GM21447 (cell line): ENCODE results near the gene HELZ.
"Not testable (repeated sequence)": the region's sequence is repeated elsewhere in the genome, so short reads cannot be mapped to it uniquely, and the experiment has no call there.

Source experiments
- ATAC-seq: cut with Tn5 transposase; IDR thresholded peaks from one replicate; pipeline ENCODE4 v1.9.1; 2021; ENCODE audit not compliant: unreplicated experiment

HELZ gene

DNA sequence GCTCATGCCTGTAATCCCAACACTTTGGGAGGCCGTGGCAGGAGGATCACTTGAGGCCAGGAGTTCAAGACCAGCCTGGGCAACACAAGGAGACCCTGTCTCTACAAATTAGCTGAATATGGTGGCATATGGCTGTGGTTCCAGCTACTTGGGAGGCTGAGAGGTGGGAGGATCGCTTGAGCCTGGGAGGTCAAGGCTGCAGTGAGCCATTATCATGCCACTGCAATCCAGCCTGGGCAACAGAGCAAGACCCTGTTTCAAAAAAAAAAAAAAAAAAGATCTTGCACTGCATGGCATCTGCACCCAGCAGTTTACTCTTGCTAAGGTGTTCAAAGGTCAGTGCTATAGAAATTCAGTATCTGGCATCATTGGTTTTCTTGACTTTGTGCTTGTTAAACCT, 26.2 kb upstream of the HELZ start:
- ATAC-seq, result not testable (repeated sequence)

GRCh38 chr17:67270416-67270815, 25.4 kb upstream of the HELZ start:
- no peak for ATAC-seq

DNA sequence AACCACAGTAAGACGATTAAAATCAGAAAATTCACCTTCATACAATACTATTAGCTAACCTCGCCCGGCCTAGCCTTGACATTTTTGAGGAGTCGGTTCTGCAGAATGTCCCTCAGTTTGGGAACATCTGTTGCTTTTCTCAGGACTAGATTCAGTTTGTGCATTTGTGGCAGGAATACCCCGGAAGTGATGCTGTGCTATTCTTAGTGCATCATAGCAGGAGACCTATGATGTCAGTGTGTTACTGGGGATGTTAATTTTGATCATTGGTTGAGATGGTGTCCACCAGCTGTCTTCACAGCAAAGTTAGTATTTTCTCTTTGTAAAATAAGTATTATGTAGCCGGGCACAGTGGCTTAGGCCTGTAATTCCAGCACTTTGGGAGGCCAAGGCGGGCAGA, 21.5 kb upstream of the HELZ start:
- no peak for ATAC-seq

- no peak for ATAC-seq
Observed at GRCh38 chr17:67265436-67266019, 20.5 kb upstream of the HELZ start.

DNA sequence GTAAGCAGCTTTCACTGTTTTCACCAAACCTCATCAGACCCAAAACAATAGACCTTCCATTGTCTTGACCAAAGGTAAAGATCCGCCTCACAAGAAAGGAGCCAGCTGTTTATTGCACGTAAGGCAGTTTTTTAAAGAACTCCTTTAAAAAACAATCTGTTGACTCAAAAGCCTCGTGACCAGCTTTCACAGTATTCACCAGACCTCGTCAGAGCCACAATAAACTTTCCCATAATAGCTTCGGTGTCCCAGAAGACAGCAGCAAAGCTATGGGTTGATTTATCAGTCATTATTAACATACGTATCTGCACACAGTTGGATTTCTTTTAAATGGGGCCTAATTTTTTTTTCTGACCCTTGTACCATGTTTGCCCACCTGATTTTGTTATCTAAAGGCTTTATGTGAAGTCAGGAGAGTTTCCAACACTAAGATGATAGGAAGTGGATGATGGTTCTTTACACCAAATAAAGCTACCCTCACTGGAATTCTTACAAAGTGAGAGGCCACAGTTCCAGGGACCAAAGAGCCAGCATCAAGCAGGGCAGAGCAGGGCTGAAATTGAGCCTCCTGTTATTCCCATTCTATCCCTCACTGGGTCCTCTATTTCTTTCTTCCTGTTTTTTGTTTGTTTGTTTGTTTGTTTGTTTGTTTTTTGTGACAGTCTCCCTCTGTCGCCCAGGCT, 17.6 kb upstream of the HELZ start:
- ATAC-seq, result no peak

DNA sequence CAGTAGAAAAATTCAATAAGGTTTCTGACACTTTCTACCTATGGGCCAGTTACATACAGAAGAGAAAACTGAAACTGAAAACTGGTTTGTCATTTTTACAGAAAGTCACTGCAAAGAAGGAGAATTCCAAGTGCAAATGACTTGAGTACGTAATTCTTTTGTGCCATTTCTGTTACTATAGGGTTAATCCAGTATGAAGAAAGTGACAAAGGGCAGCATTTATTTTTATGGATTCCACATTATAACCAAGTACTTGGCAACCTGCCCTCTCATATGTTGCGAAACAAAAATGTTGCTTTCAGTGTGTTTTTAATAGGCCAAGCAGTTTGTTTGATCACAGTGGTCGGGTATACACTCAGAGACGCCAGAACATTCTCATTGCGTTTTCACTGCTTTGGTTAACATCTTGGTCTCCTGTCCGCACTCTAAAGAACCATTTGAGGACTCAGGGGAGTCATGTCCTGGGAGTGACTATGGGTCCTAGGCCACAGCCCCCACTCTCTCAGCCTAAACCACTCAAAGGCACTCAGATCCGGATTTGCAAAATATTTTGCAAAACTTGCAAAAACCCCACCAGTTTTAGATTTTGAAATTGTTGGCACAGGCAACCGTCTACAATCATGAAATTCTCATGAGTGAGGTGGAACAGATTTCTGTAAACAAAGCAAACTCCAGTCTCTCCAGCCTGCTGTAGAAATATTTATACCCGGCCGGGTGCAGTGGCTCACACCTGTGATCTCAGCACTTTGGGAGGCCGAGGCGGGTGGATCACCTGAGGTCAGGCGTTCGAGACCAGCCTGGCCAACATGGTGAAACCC, 15.4 kb upstream of the HELZ start:
- ATAC-seq, result no peak

DNA sequence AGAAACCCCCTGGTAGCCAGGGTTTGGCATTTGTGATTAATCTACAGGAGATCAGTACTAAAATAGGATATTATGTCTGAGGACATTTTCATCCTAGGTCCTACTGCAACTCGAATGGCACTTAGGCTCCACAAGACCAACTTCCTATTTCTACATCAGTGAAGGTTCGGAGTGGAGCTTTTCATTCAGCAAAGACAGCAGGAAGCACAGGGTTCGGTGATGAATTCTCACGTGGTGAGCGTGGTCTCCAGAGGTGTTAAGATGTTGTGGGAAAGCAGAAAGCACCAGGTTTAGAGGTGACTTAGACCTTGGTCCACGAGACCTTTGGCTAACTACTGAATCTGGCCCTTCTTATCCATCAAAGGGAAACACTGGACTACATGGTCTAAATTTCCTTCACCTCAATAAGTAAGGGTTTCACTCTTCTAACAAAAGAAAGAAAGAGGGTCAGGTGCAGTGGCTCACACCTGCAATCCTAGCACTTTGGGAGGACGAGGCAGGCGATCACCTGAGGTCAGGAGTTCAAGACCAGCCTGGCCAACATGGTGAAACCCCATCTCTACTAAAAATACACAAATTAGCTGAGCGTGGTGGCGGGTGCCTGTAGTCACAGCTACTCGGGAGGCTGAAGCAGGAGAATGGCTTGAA, 13.9 kb upstream of the HELZ start:
- ATAC-seq, result no peak

- ATAC-seq, result no peak
Observed at GRCh38 chr17:67256075-67256732, 11.2 kb upstream of the HELZ start.

DNA sequence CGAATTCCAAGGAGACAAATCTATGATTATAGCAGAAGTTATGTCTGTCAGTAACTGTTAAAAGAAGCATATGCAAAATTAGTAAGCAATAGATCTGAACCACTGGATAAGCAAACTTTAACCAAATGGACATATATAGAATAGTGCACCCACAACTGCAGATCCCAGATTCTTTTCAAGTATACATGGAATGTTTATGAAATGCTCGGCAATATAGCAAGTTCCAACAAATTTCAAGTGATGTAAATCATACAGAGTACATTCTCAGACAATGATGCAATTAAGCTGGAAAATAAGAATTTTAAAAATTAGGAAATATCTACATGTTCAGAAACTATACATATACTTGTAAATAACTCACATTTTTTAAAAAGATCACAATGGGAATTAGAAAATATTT, 8.4 kb upstream of the HELZ start:
- ATAC-seq, result no peak

GRCh38 chr17:67251586-67251985, 6.6 kb upstream of the HELZ start:
- ATAC-seq, result not testable (repeated sequence)

DNA sequence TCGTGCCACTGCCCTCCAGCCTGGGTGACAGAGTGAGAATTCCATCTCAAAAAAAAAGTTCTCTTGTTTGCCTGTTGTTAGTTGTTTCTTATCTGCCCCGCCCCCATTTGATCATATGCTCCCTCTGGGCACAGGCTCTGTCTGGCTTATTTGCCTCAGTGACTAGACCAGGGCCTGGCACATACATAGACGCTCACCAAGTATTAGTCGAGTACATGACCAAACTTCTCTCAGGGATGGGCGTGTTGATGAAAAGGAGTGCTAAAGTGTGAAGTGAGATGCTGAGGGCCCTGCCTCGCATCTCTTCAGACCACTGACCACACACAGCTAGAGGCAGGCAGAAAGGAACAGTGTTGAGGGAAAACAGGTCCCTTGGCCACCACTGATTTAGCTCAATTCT, 3.3 kb upstream of the HELZ start:
- ATAC-seq, result no peak

GRCh38 chr17:67247416-67247900, 2.5 kb upstream of the HELZ start:
- no peak for ATAC-seq

DNA sequence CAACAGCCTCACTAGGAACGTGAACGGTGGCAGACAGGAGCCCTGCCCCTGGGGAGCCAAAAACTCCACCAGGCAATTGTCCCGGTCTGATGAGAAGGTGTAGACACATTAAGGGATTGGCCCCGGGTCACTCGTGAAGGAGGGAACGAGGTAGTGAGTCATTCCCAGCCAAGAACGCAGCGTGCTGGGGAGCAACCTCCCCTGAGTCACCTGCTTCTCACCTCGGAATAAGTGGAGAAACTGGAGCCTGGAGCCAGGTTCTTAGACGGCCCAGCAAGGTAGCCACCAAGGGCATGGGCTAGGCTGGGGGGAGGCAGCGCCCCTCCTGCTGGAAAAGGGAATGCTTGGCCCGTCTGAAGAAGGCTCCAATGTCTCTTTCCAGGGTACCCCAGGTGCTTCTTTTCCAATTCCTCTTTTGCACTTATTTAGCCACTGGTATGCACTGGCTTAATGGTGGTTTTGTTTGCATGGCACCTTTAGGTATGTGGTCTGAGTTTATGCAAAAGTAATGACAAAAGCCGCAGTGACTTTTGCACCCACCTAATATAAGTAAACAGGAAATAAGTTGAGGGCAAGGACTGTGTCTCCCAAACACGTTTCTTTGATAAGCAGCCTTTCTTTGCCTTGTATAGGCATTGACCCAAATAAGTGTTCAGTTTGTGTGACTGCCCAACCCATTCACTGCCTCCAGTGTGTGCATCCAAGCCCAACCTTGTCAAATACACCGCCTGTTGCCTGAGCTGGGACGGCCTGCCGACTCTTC, 1.8 kb upstream of the HELZ start:
- ATAC-seq, result peak; percentile 74

- ATAC-seq, result no peak
Observed at GRCh38 chr17:67246403-67246652, 1.3 kb upstream of the HELZ start.

GRCh38 chr17:67245694-67246402, 852 bp upstream of the HELZ start:
- ATAC-seq, result no peak

GRCh38 chr17:67244431-67245072, 444 bp downstream of the HELZ start:
- ATAC-seq, result peak; percentile 5

DNA sequence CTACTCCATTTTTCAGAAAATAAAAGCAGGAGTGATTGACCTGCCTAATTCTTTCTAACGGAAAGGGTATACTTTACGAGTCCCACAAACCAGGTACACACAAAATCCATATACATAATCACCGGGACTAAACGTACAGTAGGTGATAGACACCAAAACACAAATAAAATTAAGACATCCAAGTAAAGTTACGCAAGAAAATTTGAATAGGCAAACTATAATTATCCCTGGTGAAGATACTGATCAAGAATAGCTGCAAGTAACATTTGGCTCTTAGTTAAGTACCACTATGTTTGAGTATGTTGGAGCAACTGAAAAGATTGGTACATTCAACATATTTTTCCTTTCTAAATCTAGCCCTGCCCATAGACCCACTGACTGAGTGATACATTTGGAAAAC, 1.7 kb downstream of the HELZ start:
- ATAC-seq, result no peak

DNA sequence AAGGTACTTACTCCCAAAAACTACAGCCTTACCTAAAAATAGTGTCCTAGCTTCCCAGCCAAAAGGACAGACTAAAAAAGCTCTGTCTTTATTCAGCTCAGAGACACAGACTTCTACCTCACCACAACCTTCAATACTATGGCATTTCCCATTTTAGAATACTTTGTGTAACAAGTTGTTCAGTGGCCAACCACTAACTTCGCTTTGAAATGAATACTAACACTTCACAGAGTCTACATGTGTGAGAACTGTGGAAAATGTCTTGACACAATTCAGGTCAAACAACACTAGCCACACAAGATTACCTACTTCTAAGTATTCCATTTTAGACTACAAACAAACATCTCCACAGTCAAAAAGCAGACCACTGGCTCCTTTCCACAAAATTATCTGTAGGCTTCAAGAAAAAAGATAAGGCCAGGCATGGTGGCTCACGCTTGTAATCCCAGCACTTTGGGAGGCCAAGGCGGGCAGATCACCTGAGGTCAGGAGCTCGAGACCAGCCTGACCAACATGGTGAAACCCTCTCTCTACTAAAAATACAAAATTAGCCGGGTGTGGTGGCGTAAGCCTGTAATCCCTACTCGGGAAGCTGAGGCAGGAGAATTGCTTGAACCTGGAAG, 3.2 kb downstream of the HELZ start:
- ATAC-seq, result no peak

DNA sequence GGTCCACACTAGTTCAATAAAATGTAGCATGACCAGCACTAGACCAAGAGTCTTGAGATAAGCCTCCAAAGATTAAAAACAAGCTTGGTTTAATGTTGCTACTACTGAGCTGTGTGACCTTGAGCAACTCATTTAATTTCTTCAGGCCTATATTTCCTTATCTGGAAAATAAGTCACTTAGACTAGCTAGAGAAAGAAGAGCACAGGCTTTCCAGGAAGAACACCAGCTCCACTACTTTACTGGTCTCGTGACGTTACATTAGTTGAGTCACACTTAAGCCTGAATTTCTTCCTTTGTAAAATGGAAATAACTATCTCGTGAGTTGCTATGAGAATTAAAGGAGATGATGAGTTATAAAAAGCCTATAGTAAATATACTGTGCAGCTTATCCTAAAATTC, 5.4 kb downstream of the HELZ start:
- no peak for ATAC-seq
